ENCODE data around the gene MRPL16.

The MRPL16 gene

DNA sequence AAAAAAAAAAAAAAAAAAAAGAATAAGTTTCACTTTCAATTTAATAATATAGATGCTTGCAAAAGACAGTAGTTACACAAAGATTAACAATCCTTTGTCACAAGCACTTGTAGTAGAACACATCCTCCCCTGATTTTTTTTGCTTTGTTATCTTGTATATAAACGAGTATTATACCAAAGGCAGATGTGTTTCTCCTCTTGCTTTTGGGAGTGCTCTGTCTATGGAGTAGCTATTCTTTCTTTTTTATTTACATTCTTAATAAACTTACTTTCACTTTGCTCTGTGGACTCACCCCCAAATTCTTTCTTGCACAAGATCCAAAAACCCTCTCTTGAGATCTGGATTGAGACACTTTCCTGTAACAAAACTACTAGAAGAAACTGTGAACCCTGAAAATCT is 3.4 kb upstream of the MRPL16 start:
- H3K27ac ChIP-seq (replicated peaks): peak overlapping the region; percentile 24; the same call in 1 of the 2 replicates
- no peak for DNase-seq (ENCODE audit: low read depth in 1 of 2, low spot score in 1 of 2)
- H3K4me3 ChIP-seq (replicated peaks; ENCODE audit: insufficient read depth, low read length): no peak overlapping the region
- H3K27me3 ChIP-seq (ENCODE audit: insufficient read depth, poor library complexity, severe bottlenecking): no peaks in the 10 kb centered on the region
- TF ChIP-seq, protein P1, sequence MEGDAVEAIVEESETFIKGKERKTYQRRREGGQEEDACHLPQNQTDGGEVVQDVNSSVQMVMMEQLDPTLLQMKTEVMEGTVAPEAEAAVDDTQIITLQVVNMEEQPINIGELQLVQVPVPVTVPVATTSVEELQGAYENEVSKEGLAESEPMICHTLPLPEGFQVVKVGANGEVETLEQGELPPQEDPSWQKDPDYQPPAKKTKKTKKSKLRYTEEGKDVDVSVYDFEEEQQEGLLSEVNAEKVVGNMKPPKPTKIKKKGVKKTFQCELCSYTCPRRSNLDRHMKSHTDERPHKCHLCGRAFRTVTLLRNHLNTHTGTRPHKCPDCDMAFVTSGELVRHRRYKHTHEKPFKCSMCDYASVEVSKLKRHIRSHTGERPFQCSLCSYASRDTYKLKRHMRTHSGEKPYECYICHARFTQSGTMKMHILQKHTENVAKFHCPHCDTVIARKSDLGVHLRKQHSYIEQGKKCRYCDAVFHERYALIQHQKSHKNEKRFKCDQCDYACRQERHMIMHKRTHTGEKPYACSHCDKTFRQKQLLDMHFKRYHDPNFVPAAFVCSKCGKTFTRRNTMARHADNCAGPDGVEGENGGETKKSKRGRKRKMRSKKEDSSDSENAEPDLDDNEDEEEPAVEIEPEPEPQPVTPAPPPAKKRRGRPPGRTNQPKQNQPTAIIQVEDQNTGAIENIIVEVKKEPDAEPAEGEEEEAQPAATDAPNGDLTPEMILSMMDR (IDR thresholded peaks at IDR 0.05; ENCODE audit: insufficient read depth, low read length): no peak
- no peak for TF ChIP-seq POLR2AphosphoS5 (IDR thresholded peaks at IDR 0.05; ENCODE audit: low read depth)
- TF ChIP-seq, protein P2, sequence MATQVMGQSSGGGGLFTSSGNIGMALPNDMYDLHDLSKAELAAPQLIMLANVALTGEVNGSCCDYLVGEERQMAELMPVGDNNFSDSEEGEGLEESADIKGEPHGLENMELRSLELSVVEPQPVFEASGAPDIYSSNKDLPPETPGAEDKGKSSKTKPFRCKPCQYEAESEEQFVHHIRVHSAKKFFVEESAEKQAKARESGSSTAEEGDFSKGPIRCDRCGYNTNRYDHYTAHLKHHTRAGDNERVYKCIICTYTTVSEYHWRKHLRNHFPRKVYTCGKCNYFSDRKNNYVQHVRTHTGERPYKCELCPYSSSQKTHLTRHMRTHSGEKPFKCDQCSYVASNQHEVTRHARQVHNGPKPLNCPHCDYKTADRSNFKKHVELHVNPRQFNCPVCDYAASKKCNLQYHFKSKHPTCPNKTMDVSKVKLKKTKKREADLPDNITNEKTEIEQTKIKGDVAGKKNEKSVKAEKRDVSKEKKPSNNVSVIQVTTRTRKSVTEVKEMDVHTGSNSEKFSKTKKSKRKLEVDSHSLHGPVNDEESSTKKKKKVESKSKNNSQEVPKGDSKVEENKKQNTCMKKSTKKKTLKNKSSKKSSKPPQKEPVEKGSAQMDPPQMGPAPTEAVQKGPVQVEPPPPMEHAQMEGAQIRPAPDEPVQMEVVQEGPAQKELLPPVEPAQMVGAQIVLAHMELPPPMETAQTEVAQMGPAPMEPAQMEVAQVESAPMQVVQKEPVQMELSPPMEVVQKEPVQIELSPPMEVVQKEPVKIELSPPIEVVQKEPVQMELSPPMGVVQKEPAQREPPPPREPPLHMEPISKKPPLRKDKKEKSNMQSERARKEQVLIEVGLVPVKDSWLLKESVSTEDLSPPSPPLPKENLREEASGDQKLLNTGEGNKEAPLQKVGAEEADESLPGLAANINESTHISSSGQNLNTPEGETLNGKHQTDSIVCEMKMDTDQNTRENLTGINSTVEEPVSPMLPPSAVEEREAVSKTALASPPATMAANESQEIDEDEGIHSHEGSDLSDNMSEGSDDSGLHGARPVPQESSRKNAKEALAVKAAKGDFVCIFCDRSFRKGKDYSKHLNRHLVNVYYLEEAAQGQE (IDR thresholded peaks at IDR 0.05; ENCODE audit: insufficient replicate concordance, low read depth): no peak

DNA sequence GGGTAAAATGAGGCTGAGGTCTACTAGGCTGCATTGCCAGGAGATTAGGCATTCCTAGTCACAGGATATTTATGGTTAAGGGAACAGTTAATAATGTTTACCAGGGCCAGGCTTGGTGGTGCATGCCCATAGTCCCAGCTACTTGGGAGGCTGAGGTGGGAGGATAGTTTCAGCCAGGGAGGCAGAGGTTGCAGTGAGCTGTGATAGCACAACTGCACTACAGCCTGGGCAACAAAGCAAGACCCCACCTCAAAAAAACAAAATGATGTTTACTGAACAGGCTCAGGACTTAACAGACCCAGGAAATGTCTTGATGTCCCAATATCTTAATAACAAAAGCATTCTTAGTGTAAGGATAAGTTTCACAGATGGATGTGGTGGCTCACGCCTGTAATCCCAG is 2.8 kb upstream of the MRPL16 start:
- H3K4me3 ChIP-seq (replicated peaks; ENCODE audit: insufficient read depth, low read length): no peak overlapping the region
- DNase-seq (ENCODE audit: low read depth in 1 of 2, low spot score in 1 of 2): no peak
- no peaks in the 10 kb centered on the region for H3K27me3 ChIP-seq (ENCODE audit: insufficient read depth, poor library complexity, severe bottlenecking)
- TF ChIP-seq SPI1 (IDR thresholded peaks at IDR 0.05; ENCODE audit: borderline replicate concordance, low read depth): no peak
- TF ChIP-seq GABPA (IDR thresholded peaks at IDR 0.05; ENCODE audit: low read depth): no peak
- TF ChIP-seq POLR2AphosphoS5 (IDR thresholded peaks at IDR 0.05; ENCODE audit: low read depth): no peak
- TF ChIP-seq, protein P1 (IDR thresholded peaks at IDR 0.05; ENCODE audit: insufficient read depth, low read length): no peak
- TF ChIP-seq, protein P2 (IDR thresholded peaks at IDR 0.05; ENCODE audit: insufficient replicate concordance, low read depth): no peak
- no peak overlapping the region for H3K27ac ChIP-seq (replicated peaks)

DNA sequence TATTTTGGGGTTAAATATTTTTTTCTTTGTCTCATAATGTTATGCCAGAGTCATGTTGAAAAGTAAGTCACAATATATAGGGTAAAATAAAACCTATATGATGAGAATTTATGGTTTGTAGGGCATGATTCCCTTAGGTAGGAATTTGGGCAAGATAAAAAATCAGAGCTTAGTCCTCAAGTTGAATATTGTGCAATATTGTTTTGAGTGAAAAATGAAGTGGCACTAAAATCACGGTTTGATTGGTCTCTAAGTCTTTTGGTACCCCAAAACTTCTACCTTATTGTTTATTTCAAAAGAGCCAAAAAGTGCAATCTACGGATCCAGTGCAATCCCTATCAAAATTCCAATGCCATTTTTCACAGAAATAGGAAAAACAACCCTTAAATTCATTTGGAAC is 1.6 kb upstream of the MRPL16 start:
- no peak overlapping the region for H3K27ac ChIP-seq (replicated peaks)
- DNase-seq (ENCODE audit: low read depth in 1 of 2, low spot score in 1 of 2): no peak

More for the DNA sequence above, 1.6 kb upstream of the MRPL16 start:
- Histone ChIP-seq H3K27me3 (ENCODE audit: insufficient read depth, poor library complexity, severe bottlenecking) (no peaks in the 10 kb centered on the region), H3K4me3 (replicated peaks; ENCODE audit: insufficient read depth, low read length) (no peak overlapping the region)
- TF ChIP-seq, protein P2 (IDR thresholded peaks at IDR 0.05; ENCODE audit: insufficient replicate concordance, low read depth): no peak
- TF ChIP-seq SPI1 (IDR thresholded peaks at IDR 0.05; ENCODE audit: borderline replicate concordance, low read depth) (no peak), GABPA (IDR thresholded peaks at IDR 0.05; ENCODE audit: low read depth) (no peak), POLR2AphosphoS5 (IDR thresholded peaks at IDR 0.05; ENCODE audit: low read depth) (no peak)
- TF ChIP-seq, protein P1 (IDR thresholded peaks at IDR 0.05; ENCODE audit: insufficient read depth, low read length): no peak

Measured in HL-60 (cell line).